Right lobe of liver (tissue), 6 donors: ENCODE results near the gene ZBTB49. TPM values are rescaled to one million over a fixed set of nuclear protein-coding genes. Genes with fewer than 3 reads are reported as not detected.
A peak's percentile ranks its signal among the peaks of the same experiment; 100 is the strongest.

Experiments
- ATAC-seq, 4 donors: fragments of 200-7000 bp; cut with Tn5 transposase; one replicate each; pipeline ENCODE4 v1.9.1; 2020; ENCODE audit warnings: mild to moderate bottlenecking in 4 of 4, moderate library complexity in 4 of 4
- DNase-seq, 3 donors: peaks; one replicate each; pipeline ENCODE4 v3.0.0-alpha.2; 2020
- H3K27ac ChIP-seq, 3 donors: fragments of 200-600 bp; one replicate each; pipeline ENCODE4 v1.8.0; 2022
- H3K27me3 ChIP-seq, 2 donors: fragments of 200-600 bp; one replicate each; pipeline ENCODE4 v1.8.0; 2022
- H3K36me3 ChIP-seq, 4 donors: fragments of 200-600 bp; sonication (generic) in 1 of 4; one replicate each; pipeline versions ENCODE4 v1.5.1 to v1.8.0; 2017 to 2022; ENCODE audit warnings: control low read depth in 1 of 4
- H3K4me1 ChIP-seq, 4 donors: fragments of 200-600 bp; sonication (generic) in 1 of 4; one replicate each; pipeline versions ENCODE4 v1.5.1 to v1.8.0; 2017 to 2022; ENCODE audit warnings: control low read depth in 1 of 4
- H3K4me3 ChIP-seq, 3 donors: fragments of 200-600 bp; one replicate each; pipeline ENCODE4 v1.8.0; 2022
- H3K9me3 ChIP-seq, 4 donors: fragments of 200-600 bp; sonication (generic) in 1 of 4; one replicate each; pipeline versions ENCODE4 v1.5.1 to v1.8.0; 2017 to 2022; ENCODE audit warnings: control low read depth in 1 of 4
- CTCF ChIP-seq, 4 donors: fragments of 200-600 bp in 3 of 4; fragments of 450-650 bp in 1 of 4; IDR thresholded peaks; one replicate each; pipeline versions ENCODE4 v1.5.1 to v1.8.0; 2016 to 2022; ENCODE audit warnings: antibody characterized with exemption in 4 of 4, mild to moderate bottlenecking in 2 of 4
- POLR2A ChIP-seq: fragments of 450-650 bp; IDR thresholded peaks from one replicate; pipeline ENCODE4 v1.6.1; 2017; ENCODE audit warnings: antibody characterized with exemption, mild to moderate bottlenecking
- WGBS: methylation state at CpG from one replicate; pipeline ENCODE4 v1.1.6; 2018; ENCODE audit warnings: low coverage, low lambda C conversion rate; ENCODE audit not compliant: insufficient coverage; ENCODE audit errors: missing lambda C conversion rate; 5-methylcytosine and 5-hydroxymethylcytosine counted together
- intact Hi-C, 2 donors: fragments of 100-400 bp; cut with DNase I; formaldehyde crosslinking; loops; one replicate each; pipeline versions ENCODE4 v1.11.2 to v1.14.1; 2022
- total RNA-seq, 6 experiments: library from RNA; depleted of rRNA in 2 of 6; stranded (reverse); fragments of >200 nt in 2 of 6; fragmentation: NEBNext Ultra II Directional in 3 of 6; extraction: Animal tissue kit (Norgen Biotek cat#: 25700) in 3 of 6; gene quantifications; one replicate each; pipeline versions ENCODE4 v1.1.0 to v1.2.4, GENCODE V29; 2016 to 2023
- donor health status: DM: no; HTN: yes; CAD: no.
- donor health status: DM: no; HTN: no; CAD: no.
- donor health status: DM: no; HTN: no; CAD: no.
- donor health status: DM: no; HTN: yes; CAD: no.
- donor health status: DM: no; HTN: yes; CAD: no.

Gene ZBTB49
- total RNA-seq, 6 experiments from 2014 or later, result 1.4 to 3.3 (median 2.5) TPM

- no peaks in the 10 kb centered on the region for H3K27me3 ChIP-seq
- no peak for TF ChIP-seq CTCF (IDR thresholded peaks at IDR 0.05)
- TF ChIP-seq POLR2A, result no peak
- 99% methylated on average over 10 of the region's 11 CpGs for whole genome bisulfite sequencing
- H3K4me3 ChIP-seq, result no peak overlapping the region
- no peaks in the 10 kb centered on the region for H3K9me3 ChIP-seq
- H3K27ac ChIP-seq, result no peak overlapping the region
- H3K36me3 ChIP-seq, result peaks cover 0 to 24% (median 4%) of the 10 kb centered on the region in 4 donors
- no peaks in the 10 kb centered on the region for H3K4me1 ChIP-seq
- intact Hi-C loops, result no loop called here
- DNase-seq, result peak in 1 of 3 donors; percentile 31
- no peak for ATAC-seq
Measured at GRCh38 chr4:4306920-4307319, 16.9 kb downstream of the ZBTB49 start.

- Histone ChIP-seq H3K4me3 (no peak overlapping the region), H3K36me3 (peaks cover 0 to 27% (median 1%) of the 10 kb centered on the region in 4 donors), H3K27me3 (no peaks in the 10 kb centered on the region), H3K4me1 (no peaks in the 10 kb centered on the region), H3K27ac (no peak overlapping the region), H3K9me3 (no peaks in the 10 kb centered on the region)
- ATAC-seq (no peak), DNase-seq (peak in 1 of 3 donors; percentile 21)
- intact Hi-C loops, result no loop called here
- 97% methylated on average over 7 of the region's 9 CpGs for WGBS
- no peak for TF ChIP-seq CTCF (IDR thresholded peaks at IDR 0.05)
- TF ChIP-seq POLR2A, result no peak
Measured at GRCh38 chr4:4308800-4309441, 18.9 kb downstream of the ZBTB49 start.

DNA sequence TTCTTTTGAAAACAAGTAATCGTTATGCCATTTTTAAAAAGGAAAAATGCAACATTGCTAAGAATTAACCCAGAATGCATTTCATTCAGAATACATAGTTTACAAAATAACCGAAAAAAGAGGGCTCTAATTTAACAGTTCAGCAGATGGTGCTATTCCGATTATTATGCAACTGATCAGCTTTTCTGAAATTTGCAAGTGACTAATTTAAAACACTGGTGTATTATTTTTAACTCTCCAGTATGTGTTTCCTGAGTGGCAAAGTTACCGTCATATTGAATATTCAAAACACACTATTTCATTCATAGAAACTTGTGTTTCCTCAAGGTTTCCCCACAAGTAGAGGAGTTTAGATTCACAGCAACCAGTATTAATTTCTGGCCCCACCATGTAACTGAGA is 21.1 kb downstream of the ZBTB49 start:
- ATAC-seq, result no peak
- Histone ChIP-seq H3K4me1 (no peaks in the 10 kb centered on the region), H3K27me3 (no peaks in the 10 kb centered on the region), H3K27ac (no peak overlapping the region), H3K36me3 (peaks cover 0 to 41% (median 2%) of the 10 kb centered on the region in 4 donors), H3K9me3 (no peaks in the 10 kb centered on the region), H3K4me3 (no peak overlapping the region)
- DNase-seq, result no peak
- 82% methylated on average over 4 of the region's 4 CpGs for WGBS
- no peak for TF ChIP-seq CTCF (IDR thresholded peaks at IDR 0.05)
- no peak for TF ChIP-seq POLR2A
- intact Hi-C loops, result no loop called here

- Histone ChIP-seq H3K27ac (no peak overlapping the region), H3K4me1 (no peaks in the 10 kb centered on the region), H3K36me3 (peaks cover 0 to 49% (median 3%) of the 10 kb centered on the region in 4 donors), H3K4me3 (no peak overlapping the region), H3K27me3 (no peaks in the 10 kb centered on the region), H3K9me3 (no peaks in the 10 kb centered on the region)
- no peak for ATAC-seq
- peak in 1 of 3 donors; percentile 12 for DNase-seq
- WGBS, result 76% methylated on average over 12 of the region's 12 CpGs
- TF ChIP-seq CTCF (IDR thresholded peaks at IDR 0.05) (no peak), POLR2A (no peak)
- intact Hi-C loops, result no loop called here
Measured at GRCh38 chr4:4315461-4316149, 25.6 kb downstream of the ZBTB49 start.
